GM12801 (cell line): ENCODE measurements around the gene SGCD.

Source experiments
- CTCF ChIP-seq: IDR thresholded peaks from one replicate; pipeline ENCODE4 v1.5.1; 2011; ENCODE audit warnings: control low read depth; ENCODE audit not compliant: insufficient read length; ENCODE audit errors: extremely low read depth

The SGCD gene

GRCh38 chr5:156597276-156597675, 270.3 kb downstream of the SGCD start:
- TF ChIP-seq CTCF, result no peak

GRCh38 chr5:156598964-156599363, 272.0 kb downstream of the SGCD start:
- TF ChIP-seq CTCF, result no peak

- no peak for TF ChIP-seq CTCF
Measured at GRCh38 chr5:156615901-156616300, 288.9 kb downstream of the SGCD start.

GRCh38 chr5:156617426-156617825, 290.5 kb downstream of the SGCD start:
- TF ChIP-seq CTCF, result no peak

GRCh38 chr5:156618601-156619000, 291.6 kb downstream of the SGCD start:
- TF ChIP-seq CTCF, result no peak

GRCh38 chr5:156621719-156622118, 294.8 kb downstream of the SGCD start:
- TF ChIP-seq CTCF, result no peak

- TF ChIP-seq CTCF, result no peak
Measured at GRCh38 chr5:156623381-156624040, 296.5 kb downstream of the SGCD start.
